Trophoblast cell (in vitro differentiated cells and primary cell): Measurements from ENCODE around the gene STX4.

Source experiments
- DNase-seq, 2 donors: peaks; one replicate each; pipeline ENCODE4 v3.0.0-alpha.2; 2016
- H2AFZ ChIP-seq: 2 replicates; pipeline ENCODE4 v1.6.1; 2013; ENCODE audit warnings: low read length, moderate library complexity, mild to moderate bottlenecking; ENCODE audit not compliant: insufficient read depth, poor library complexity
- H2AK5ac ChIP-seq: 2 replicates; pipeline ENCODE4 v1.6.1; 2013; ENCODE audit warnings: mild to moderate bottlenecking, low read length
- H2BK120ac ChIP-seq: 2 replicates; pipeline ENCODE4 v1.6.1; 2013; ENCODE audit warnings: low read length, mild to moderate bottlenecking, moderate library complexity; ENCODE audit not compliant: insufficient read depth, poor library complexity
- H2BK12ac ChIP-seq: 2 replicates; pipeline ENCODE4 v1.6.1; 2013; ENCODE audit warnings: mild to moderate bottlenecking, low read length, moderate library complexity
- H2BK5ac ChIP-seq: 2 replicates; pipeline ENCODE4 v1.6.1; 2013; ENCODE audit warnings: low read length, low read depth, moderate library complexity, mild to moderate bottlenecking; ENCODE audit not compliant: poor library complexity
- H3K14ac ChIP-seq: 2 replicates; pipeline ENCODE4 v1.6.1; 2013; ENCODE audit warnings: mild to moderate bottlenecking, low read length
- H3K18ac ChIP-seq: 2 replicates; pipeline ENCODE4 v1.6.1; 2013; ENCODE audit warnings: mild to moderate bottlenecking, low read length
- H3K23ac ChIP-seq: 2 replicates; pipeline ENCODE4 v1.6.1; 2013; ENCODE audit warnings: low read length
- H3K27ac ChIP-seq: 2 replicates; pipeline ENCODE4 v1.5.1; 2013; ENCODE audit warnings: low read depth, mild to moderate bottlenecking, inconsistent platforms, low read length, moderate library complexity
- H3K27me3 ChIP-seq: 2 replicates; pipeline ENCODE4 v1.6.1; 2013; ENCODE audit warnings: inconsistent platforms, mild to moderate bottlenecking, low read length, moderate library complexity; ENCODE audit not compliant: insufficient read depth
- H3K36me3 ChIP-seq, 2 experiments: 1 replicate in 1 of 2; 2 replicates in 1 of 2; pipeline ENCODE4 v1.6.1; 2013; ENCODE audit warnings: low read length in 2 of 2, mild to moderate bottlenecking in 2 of 2, moderate library complexity in 1 of 2; ENCODE audit not compliant: insufficient read depth in 2 of 2, control insufficient read depth in 1 of 2
- H3K4ac ChIP-seq: 2 replicates; pipeline ENCODE4 v1.6.1; 2013; ENCODE audit warnings: low read depth, mild to moderate bottlenecking, low read length, moderate library complexity
- H3K4me1 ChIP-seq, 2 experiments: 1 replicate in 1 of 2; 2 replicates in 1 of 2; pipeline ENCODE4 v1.6.1; 2013; ENCODE audit warnings: low read length in 2 of 2, mild to moderate bottlenecking in 2 of 2, moderate library complexity in 1 of 2; ENCODE audit not compliant: insufficient read depth in 2 of 2, control insufficient read depth in 1 of 2
- H3K4me2 ChIP-seq: 2 replicates; pipeline ENCODE4 v1.6.1; 2013; ENCODE audit warnings: inconsistent platforms, mild to moderate bottlenecking, low read length, moderate library complexity
- H3K4me3 ChIP-seq: 2 replicates; pipeline ENCODE4 v1.5.1; 2013; ENCODE audit warnings: mild to moderate bottlenecking, low read depth, low read length, inconsistent platforms
- H3K79me1 ChIP-seq: one replicate; pipeline ENCODE4 v1.6.1; 2013; ENCODE audit warnings: low read length
- H3K79me2 ChIP-seq: 2 replicates; pipeline ENCODE4 v1.6.1; 2013; ENCODE audit warnings: low read length, mild to moderate bottlenecking; ENCODE audit not compliant: control insufficient read depth, insufficient read depth, poor library complexity
- H3K9ac ChIP-seq: 2 replicates; pipeline ENCODE4 v1.6.1; 2013; ENCODE audit warnings: mild to moderate bottlenecking, low read length
- H3K9me3 ChIP-seq: 2 replicates; pipeline ENCODE4 v1.6.1; 2013; ENCODE audit warnings: low read depth, mild to moderate bottlenecking, control low read depth, inconsistent platforms, low read length; ENCODE audit not compliant: insufficient read depth
- H4K12ac ChIP-seq: 2 replicates; pipeline ENCODE4 v1.6.1; 2013; ENCODE audit warnings: low read depth, mild to moderate bottlenecking, low read length, moderate library complexity
- H4K8ac ChIP-seq: 2 replicates; pipeline ENCODE4 v1.6.1; 2013; ENCODE audit warnings: low read depth, mild to moderate bottlenecking, low read length, moderate library complexity
- H4K91ac ChIP-seq: one replicate; pipeline ENCODE4 v1.6.1; 2013; ENCODE audit warnings: low read depth, mild to moderate bottlenecking, low read length, moderate library complexity
- WGBS: extraction: QIAGEN DNeasy Blood & Tissue Kit; methylation state at CpG from one replicate; pipeline ENCODE4 v1.1.7; 2013; ENCODE audit warnings: missing lambda C conversion rate; ENCODE audit not compliant: insufficient read length, insufficient coverage; ENCODE audit errors: extremely low coverage; 5-methylcytosine and 5-hydroxymethylcytosine counted together

STX4 gene

DNA sequence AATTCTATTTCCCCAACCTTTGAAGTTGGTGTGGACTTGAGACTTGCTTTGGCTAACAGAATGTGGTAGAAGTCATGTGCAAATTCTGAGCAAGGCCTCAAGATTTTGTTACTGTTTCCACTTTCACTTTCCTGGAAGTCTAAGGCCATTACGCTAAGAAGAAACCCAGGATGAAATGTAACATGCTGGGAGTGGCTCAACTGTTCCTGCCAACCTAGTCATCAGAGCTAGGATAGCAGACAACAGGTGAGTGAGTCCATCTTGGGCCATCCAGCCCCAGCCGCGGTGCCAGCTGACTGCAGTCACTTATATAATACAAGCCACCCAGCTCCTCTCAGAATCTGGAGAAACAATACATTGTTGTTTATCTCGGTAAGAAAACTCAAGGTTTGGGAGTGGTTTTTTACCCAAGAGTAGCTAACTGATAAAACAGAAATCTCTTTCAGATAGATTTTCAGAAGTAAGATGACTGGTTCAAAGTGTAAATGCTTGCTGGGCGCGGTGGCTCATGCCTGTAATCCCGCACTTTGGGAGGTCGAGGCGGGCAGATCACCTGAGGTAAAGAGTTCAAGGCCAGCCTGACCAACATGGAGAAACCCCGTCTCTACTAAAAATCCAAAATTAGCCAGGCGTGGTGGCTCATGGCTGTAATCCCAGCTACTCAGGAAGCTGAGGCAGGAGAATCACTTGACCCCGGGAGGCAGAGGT is 10.7 kb upstream of the STX4 start:
- Histone ChIP-seq H3K9ac (no peak overlapping the region), H2BK5ac (no peak overlapping the region), H3K4me1 (no peaks in the 10 kb centered on the region), H2AFZ (no peak overlapping the region), H3K23ac (no peak overlapping the region), H3K36me3 (no peaks in the 10 kb centered on the region), H3K4me2 (no peak overlapping the region), H3K9me3 (no peaks in the 10 kb centered on the region), H3K18ac (no peak overlapping the region), H3K27me3 (no peaks in the 10 kb centered on the region), H3K27ac (no peak overlapping the region), H3K79me1 (no peaks in the 10 kb centered on the region), H3K4ac (no peak overlapping the region), H4K8ac (no peak overlapping the region), H4K12ac (no peak overlapping the region), H3K79me2 (no peaks in the 10 kb centered on the region), H4K91ac (no peak overlapping the region), H3K4me3 (no peak overlapping the region), H2BK120ac (no peak overlapping the region), H3K14ac (no peak overlapping the region), H2BK12ac (no peak overlapping the region), H2AK5ac (no peak overlapping the region)
- WGBS, result no CpG with 5 or more reads among the region's 12 CpGs
- no peak for DNase-seq

DNA sequence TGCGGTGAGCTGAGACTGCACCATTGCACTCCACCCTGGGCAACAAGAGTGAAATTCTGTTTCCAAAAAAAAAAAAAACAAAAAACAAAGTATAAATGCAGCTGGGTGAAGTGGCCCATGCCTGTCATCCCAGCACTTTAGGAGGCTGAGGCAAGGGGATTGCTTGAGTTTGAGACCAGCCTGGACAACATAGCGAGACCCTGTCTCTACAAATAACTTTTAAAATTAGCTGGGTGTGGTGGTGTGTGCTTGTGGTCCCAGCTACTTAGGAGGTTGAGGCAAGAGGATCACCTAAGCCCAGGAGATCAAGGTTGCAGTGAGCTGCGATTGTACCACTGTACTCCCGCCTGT is 10.1 kb upstream of the STX4 start:
- Histone ChIP-seq H3K4me2 (no peak overlapping the region), H3K9me3 (no peaks in the 10 kb centered on the region), H4K12ac (no peak overlapping the region), H4K8ac (no peak overlapping the region), H4K91ac (no peak overlapping the region), H3K27ac (no peak overlapping the region), H3K23ac (no peak overlapping the region), H3K9ac (no peak overlapping the region), H2BK120ac (no peak overlapping the region), H3K18ac (no peak overlapping the region), H2AK5ac (no peak overlapping the region), H3K14ac (no peak overlapping the region), H2BK12ac (no peak overlapping the region), H3K4me1 (no peaks in the 10 kb centered on the region), H3K27me3 (no peaks in the 10 kb centered on the region), H3K79me1 (no peaks in the 10 kb centered on the region), H3K4me3 (no peak overlapping the region), H2BK5ac (no peak overlapping the region), H3K79me2 (no peaks in the 10 kb centered on the region), H3K4ac (no peak overlapping the region), H3K36me3 (no peaks in the 10 kb centered on the region), H2AFZ (no peak overlapping the region)
- no CpG with 5 or more reads among the region's 4 CpGs for WGBS
- no peak for DNase-seq

DNA sequence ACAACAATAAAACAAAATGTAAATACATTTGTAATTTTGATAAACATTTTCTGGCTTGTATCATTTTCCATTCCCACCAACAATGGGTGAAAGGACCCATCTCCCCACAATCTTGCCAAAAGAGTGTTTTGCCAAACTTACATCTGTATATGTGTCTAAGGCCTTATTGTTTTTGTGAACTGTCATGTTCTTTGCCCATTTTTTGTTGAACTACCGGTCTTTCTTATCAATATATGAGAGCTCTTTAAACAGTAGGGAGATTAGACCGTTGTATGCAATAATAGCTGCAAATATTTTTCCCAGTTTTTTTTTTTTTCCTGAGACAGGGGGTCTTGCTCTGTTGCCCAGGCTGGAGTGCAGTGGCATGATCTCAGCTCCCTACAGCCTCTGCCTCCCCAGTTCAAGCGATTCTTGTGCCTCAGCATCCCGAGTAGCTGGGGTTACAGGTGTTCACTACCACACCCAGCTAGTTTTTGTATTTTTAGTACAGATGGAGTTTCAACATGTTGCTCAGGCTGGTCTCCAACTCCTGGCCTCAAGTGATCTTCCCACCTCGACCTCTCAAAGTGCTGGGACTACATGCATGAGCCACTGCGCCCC is 9.6 kb upstream of the STX4 start:
- no peak overlapping the region for H3K4me3 ChIP-seq
- no peak overlapping the region for H2BK5ac ChIP-seq
- no peak overlapping the region for H2AK5ac ChIP-seq
- no peak overlapping the region for H3K9ac ChIP-seq
- H4K8ac ChIP-seq, result no peak overlapping the region
- H3K4me2 ChIP-seq, result no peak overlapping the region
- H3K27ac ChIP-seq, result no peak overlapping the region
- no peak overlapping the region for H2BK12ac ChIP-seq
- DNase-seq, result no peak
- H3K9me3 ChIP-seq, result no peaks in the 10 kb centered on the region
- no peaks in the 10 kb centered on the region for H3K27me3 ChIP-seq
- H3K23ac ChIP-seq, result no peak overlapping the region
- no peak overlapping the region for H3K4ac ChIP-seq
- no peak overlapping the region for H3K14ac ChIP-seq
- no peaks in the 10 kb centered on the region for H3K4me1 ChIP-seq
- no peaks in the 10 kb centered on the region for H3K36me3 ChIP-seq
- H4K91ac ChIP-seq, result no peak overlapping the region
- no CpG with 5 or more reads among the region's 6 CpGs for WGBS
- H2BK120ac ChIP-seq, result no peak overlapping the region
- H2AFZ ChIP-seq, result no peak overlapping the region
- no peak overlapping the region for H3K18ac ChIP-seq
- no peaks in the 10 kb centered on the region for H3K79me2 ChIP-seq
- no peak overlapping the region for H4K12ac ChIP-seq
- no peaks in the 10 kb centered on the region for H3K79me1 ChIP-seq

DNA sequence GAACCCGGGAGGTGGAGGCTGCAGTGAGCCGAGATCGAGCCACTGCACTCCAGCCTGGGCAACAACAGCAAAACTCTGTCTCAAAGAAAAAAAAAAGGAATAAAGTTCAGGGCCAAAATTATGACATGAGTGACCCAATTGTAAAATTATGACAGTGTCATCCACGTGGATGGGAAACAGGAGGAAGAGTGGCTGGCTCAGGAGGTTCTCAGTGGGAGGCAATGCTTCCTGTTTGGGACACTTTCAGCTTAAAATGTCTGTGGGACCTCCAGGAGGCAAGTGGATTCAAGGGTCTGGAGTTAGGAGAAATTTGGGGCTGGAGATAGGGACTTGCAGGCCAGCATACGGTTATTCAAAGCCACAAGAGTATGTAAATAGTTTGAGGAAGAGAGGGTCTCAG is 8.0 kb upstream of the STX4 start:
- Histone ChIP-seq H2BK5ac (no peak overlapping the region), H3K4ac (no peak overlapping the region), H3K4me1 (no peaks in the 10 kb centered on the region), H3K4me3 (no peak overlapping the region), H3K18ac (no peak overlapping the region), H2AFZ (no peak overlapping the region), H4K91ac (no peak overlapping the region), H3K79me2 (no peaks in the 10 kb centered on the region), H3K79me1 (no peaks in the 10 kb centered on the region), H3K23ac (no peak overlapping the region), H3K14ac (no peak overlapping the region), H4K8ac (no peak overlapping the region), H2BK12ac (no peak overlapping the region), H3K27ac (no peak overlapping the region), H3K9me3 (no peaks in the 10 kb centered on the region), H2AK5ac (no peak overlapping the region), H3K27me3 (no peaks in the 10 kb centered on the region), H3K4me2 (no peak overlapping the region), H4K12ac (no peak overlapping the region), H2BK120ac (no peak overlapping the region), H3K9ac (no peak overlapping the region), H3K36me3 (no peaks in the 10 kb centered on the region)
- WGBS, result no CpG with 5 or more reads among the region's 5 CpGs
- DNase-seq, result no peak
